Activated T-helper 1 cell treated with anti-CD3 and anti-CD28 coated beads, Interleukin-12 subunit alpha, Interleukin-12 subunit beta, Interleukin-2, Interleukin-4 antibody, amounts not matched to agents 30 ng/mL and 10 ng/mL and 1 ng/mL, durations not matched to agents 14 hours and 24 hours and 36 hours (primary cell): Measurements from ENCODE around the gene GPR68. TPM values are rescaled to one million over a fixed set of nuclear protein-coding genes. Genes with fewer than 3 reads are reported as not detected.
"Not testable (repeated sequence)": the region's sequence is repeated elsewhere in the genome, so short reads cannot be mapped to it uniquely, and the experiment has no call there.

Source experiments
- DNase-seq: peaks from one replicate; pipeline ENCODE4 v3.0.0; 2021; ENCODE audit warnings: low spot score
- H3K27ac Mint-ChIP-seq: one replicate; pipeline ENCODE4 v1.8.0; 2021; ENCODE audit warnings: mild to moderate bottlenecking, mixed read lengths
- H3K27me3 Mint-ChIP-seq: one replicate; pipeline ENCODE4 v1.8.0; 2022; ENCODE audit warnings: mild to moderate bottlenecking, moderate library complexity, mixed read lengths; ENCODE audit not compliant: insufficient read depth
- H3K36me3 Mint-ChIP-seq: one replicate; pipeline ENCODE4 v1.8.0; 2021; ENCODE audit warnings: low read depth, mixed read lengths
- H3K4me1 Mint-ChIP-seq: one replicate; pipeline ENCODE4 v1.8.0; 2021; ENCODE audit warnings: low read depth, mixed read lengths
- H3K4me3 Mint-ChIP-seq: one replicate; pipeline ENCODE4 v1.8.0; 2021; ENCODE audit warnings: mild to moderate bottlenecking, moderate library complexity, mixed read lengths
- H3K9me3 Mint-ChIP-seq: one replicate; pipeline ENCODE4 v1.8.0; 2021; ENCODE audit warnings: mixed read lengths
- intact Hi-C: fragments of 100-400 bp; cut with micrococcal nuclease; formaldehyde crosslinking; loops from one replicate; pipeline ENCODE4 v1.15.1; 2024
- total RNA-seq: library from RNA; stranded (reverse); gene quantifications from 2 replicates; pipeline ENCODE4 v1.2.3, GENCODE V29; 2022

Gene GPR68
- total RNA-seq, 1 donor from 2014 or later = 5.4 TPM

DNA sequence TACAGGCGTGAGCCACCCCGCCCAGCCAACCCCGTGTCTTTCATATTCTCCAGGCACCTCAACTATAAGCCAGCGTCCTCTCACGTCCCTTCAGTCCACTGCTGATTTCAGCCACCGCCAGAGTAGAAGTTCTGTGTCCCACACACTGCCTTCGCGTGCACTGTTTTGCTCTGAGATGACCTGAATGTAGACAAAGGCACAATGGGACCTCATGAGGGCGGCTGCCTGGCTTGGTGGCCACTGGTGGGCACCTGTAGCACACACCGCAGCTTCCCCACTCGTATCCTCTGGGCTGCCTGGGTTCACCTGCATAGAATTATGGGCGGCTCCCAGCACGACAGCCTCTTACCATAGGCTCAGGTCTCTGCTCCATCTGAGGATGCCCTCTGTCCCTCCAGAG, 57.2 kb downstream of the GPR68 start:
- no peak overlapping the region for H3K4me3 Mint-ChIP-seq
- peaks cover 38% of the 10 kb centered on the region for H3K36me3 Mint-ChIP-seq
- no peaks in the 10 kb centered on the region for H3K4me1 Mint-ChIP-seq
- no peaks in the 10 kb centered on the region for H3K9me3 Mint-ChIP-seq
- no peak overlapping the region for H3K27ac Mint-ChIP-seq
- DNase-seq = no peak
- intact Hi-C loops = no loop called here
- no peaks in the 10 kb centered on the region for H3K27me3 Mint-ChIP-seq

DNA sequence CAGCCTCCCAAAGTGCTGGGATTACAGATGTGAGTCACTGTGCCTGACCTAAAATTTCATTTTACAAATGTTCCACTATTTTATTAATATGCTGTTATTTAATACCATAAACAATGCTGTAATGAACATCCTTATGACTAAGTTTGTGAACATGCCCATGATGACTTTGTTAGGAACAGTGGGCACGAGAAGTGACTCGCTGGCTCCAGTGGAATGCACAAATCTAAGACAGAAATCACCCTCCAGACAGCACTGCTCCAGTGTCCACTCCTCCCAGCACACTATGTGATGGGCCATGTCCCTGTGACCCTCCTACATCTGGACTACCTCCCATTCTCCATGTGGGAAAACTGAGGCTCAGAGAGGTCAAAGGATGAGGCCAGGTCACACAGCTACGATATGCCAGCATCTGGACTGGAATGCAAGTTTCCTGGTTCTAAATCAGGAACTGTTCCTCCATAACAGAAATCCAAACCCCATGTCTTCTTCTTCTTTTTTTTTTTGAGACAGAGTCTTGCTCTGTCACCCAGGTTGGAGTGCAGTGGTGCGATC, 57.9 kb downstream of the GPR68 start:
- Mint-ChIP-seq H3K36me3 (peaks cover 34% of the 10 kb centered on the region), H3K4me3 (no peak overlapping the region), H3K4me1 (no peaks in the 10 kb centered on the region), H3K27me3 (no peaks in the 10 kb centered on the region), H3K27ac (no peak overlapping the region), H3K9me3 (no peaks in the 10 kb centered on the region)
- DNase-seq = no peak
- intact Hi-C loops = no loop called here

DNA sequence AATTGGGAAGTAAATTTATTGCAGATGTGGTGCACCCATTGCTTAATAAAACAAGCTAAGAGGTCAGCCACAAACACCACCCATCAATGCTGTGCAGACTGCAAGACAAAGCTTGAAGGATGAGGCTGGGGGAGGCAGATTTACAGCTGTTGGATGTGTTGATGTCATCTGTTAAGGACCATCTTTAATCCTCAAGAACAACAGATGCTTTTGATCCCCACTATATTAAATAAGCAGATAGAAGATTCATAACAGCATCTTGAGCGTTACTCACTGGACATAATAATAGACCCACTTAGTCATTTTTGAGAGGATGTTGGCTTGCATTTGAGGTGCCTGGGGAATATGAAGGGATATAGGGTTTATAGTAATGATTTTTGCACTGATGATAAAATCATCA, 58.8 kb downstream of the GPR68 start:
- Mint-ChIP-seq H3K4me1 (peaks cover 3% of the 10 kb centered on the region), H3K27me3 (no peaks in the 10 kb centered on the region), H3K4me3 (no peak overlapping the region), H3K36me3 (peaks cover 33% of the 10 kb centered on the region), H3K9me3 (no peaks in the 10 kb centered on the region), H3K27ac (no peak overlapping the region)
- DNase-seq = no peak
- intact Hi-C loops = no loop called here

DNA sequence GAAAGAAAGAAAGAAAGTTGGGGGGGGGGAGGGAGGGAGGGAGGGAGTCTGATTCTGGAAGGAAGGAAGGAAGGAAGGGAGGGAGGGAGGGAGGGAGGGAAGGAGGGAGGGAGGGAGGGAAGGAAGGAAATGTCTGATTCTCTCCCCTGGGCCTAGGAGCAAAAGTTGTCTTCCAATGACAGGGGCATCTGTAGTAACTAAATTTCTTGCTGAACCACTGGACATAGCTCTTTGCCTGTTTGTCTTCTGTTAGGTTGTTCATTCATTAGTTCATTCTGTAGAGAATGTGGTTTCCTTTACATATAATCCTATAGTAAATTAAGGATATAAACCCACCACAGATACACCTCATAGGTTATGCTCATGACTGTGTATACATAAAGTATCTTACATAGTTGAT, 59.9 kb downstream of the GPR68 start:
- Mint-ChIP-seq H3K4me1 (peaks cover 4% of the 10 kb centered on the region), H3K4me3 (no peak overlapping the region), H3K27ac (no peak overlapping the region), H3K36me3 (peaks cover 30% of the 10 kb centered on the region), H3K9me3 (no peaks in the 10 kb centered on the region), H3K27me3 (no peaks in the 10 kb centered on the region)
- no peak for DNase-seq
- intact Hi-C loops = no loop called here

GRCh38 chr14:91182753-91183152, 61.8 kb downstream of the GPR68 start:
- H3K27me3 Mint-ChIP-seq, H3K9me3 Mint-ChIP-seq, intact Hi-C loops, H3K4me3 Mint-ChIP-seq, H3K27ac Mint-ChIP-seq, DNase-seq, H3K4me1 Mint-ChIP-seq: not testable (repeated sequence)
- peaks cover 20% of the 10 kb centered on the region for H3K36me3 Mint-ChIP-seq

Other genes starting within 250 kb of the GPR68 start
- gene RPS6KA5, start 184.1 kb downstream of the GPR68 start, total RNA-seq = 16.6 and 16.7 TPM in 2 replicates
- gene DGLUCY, start 130.6 kb downstream of the GPR68 start, total RNA-seq = 28.2 and 28.6 TPM in 2 replicates
- 85.9 and 91.7 TPM in 2 replicates for gene CCDC88C, start 173.1 kb upstream of the GPR68 start, total RNA-seq